Mesothelial cell of epicardium (in vitro differentiated cells): ENCODE data around the gene TRIM40. TPM values are rescaled to one million over a fixed set of nuclear protein-coding genes. Genes with fewer than 3 reads are reported as not detected.
"Not testable (repeated sequence)": the region's sequence is repeated elsewhere in the genome, so short reads cannot be mapped to it uniquely, and the experiment has no call there.

ENCODE experiments used
- DNase-seq, 2 experiments: peaks; one replicate each; pipeline ENCODE4 v3.0.0; 2021; ENCODE audit warnings: low spot score in 2 of 2; ENCODE audit not compliant: unreplicated experiment in 2 of 2
- H3K27ac Mint-ChIP-seq: 2 replicates; pipeline ENCODE4 v1.8.0; 2021; ENCODE audit warnings: mixed read lengths
- H3K27me3 Mint-ChIP-seq: 2 replicates; pipeline ENCODE4 v1.8.0; 2021; ENCODE audit warnings: low read depth, mixed read lengths
- H3K36me3 Mint-ChIP-seq: 2 replicates; pipeline ENCODE4 v1.8.0; 2021; ENCODE audit warnings: mixed read lengths
- H3K4me1 Mint-ChIP-seq: 2 replicates; pipeline ENCODE4 v1.8.0; 2021; ENCODE audit warnings: mixed read lengths
- H3K4me3 Mint-ChIP-seq: 2 replicates; pipeline ENCODE4 v1.8.0; 2021; ENCODE audit warnings: mild to moderate bottlenecking, moderate library complexity, mixed read lengths
- H3K9me3 Mint-ChIP-seq: 2 replicates; pipeline ENCODE4 v1.8.0; 2021; ENCODE audit warnings: mixed read lengths
- CTCF ChIP-seq: fragments of 200-600 bp; sonication (generic); IDR thresholded peaks from one replicate; pipeline ENCODE4 v1.5.0; 2021; ENCODE audit warnings: antibody characterized with exemption; ENCODE audit not compliant: unreplicated experiment
- total RNA-seq: library from RNA; stranded (reverse); gene quantifications from 3 replicates; pipeline ENCODE4 v1.2.1, GENCODE V29; 2021

Gene TRIM40
- total RNA-seq, 1 donor from 2014 or later = not detected

GRCh38 chr6:30162265-30163089 is 26.5 kb downstream of the TRIM40 start:
- H3K4me3 Mint-ChIP-seq = no peak overlapping the region

GRCh38 chr6:30163090-30163917 is 27.4 kb downstream of the TRIM40 start, which contains the start of gene TRIM15:
TSS of gene TRIM15 (plus strand) at chr6:30163546. CDS start at chr6:30163685, 139 bp downstream.
- no peak within 1 kb of the TSS for H3K4me3 Mint-ChIP-seq
- no peak for TF ChIP-seq CTCF
- H3K36me3 Mint-ChIP-seq = no peaks in the 10 kb centered on the region
- no peaks in the 10 kb centered on the region for H3K9me3 Mint-ChIP-seq
- DNase-seq = no peak
- H3K27me3 Mint-ChIP-seq = peaks cover 78% of the 10 kb centered on the region
- no peaks in the 10 kb centered on the region for H3K4me1 Mint-ChIP-seq
- no peak within 1 kb of the TSS for H3K27ac Mint-ChIP-seq

More at GRCh38 chr6:30162265-30163089, 26.5 kb downstream of the TRIM40 start:
- H3K27me3 Mint-ChIP-seq = peaks cover 76% of the 10 kb centered on the region
- H3K9me3 Mint-ChIP-seq = no peaks in the 10 kb centered on the region
- no peaks in the 10 kb centered on the region for H3K36me3 Mint-ChIP-seq
- TF ChIP-seq CTCF = no peak
- no peak overlapping the region for H3K27ac Mint-ChIP-seq
- DNase-seq = no peak
- H3K4me1 Mint-ChIP-seq = no peaks in the 10 kb centered on the region

- Mint-ChIP-seq H3K4me1 (no peaks in the 10 kb centered on the region), H3K36me3 (no peaks in the 10 kb centered on the region), H3K27me3 (peaks cover 78% of the 10 kb centered on the region), H3K9me3 (no peaks in the 10 kb centered on the region), H3K4me3 (no peak overlapping the region), H3K27ac (no peak overlapping the region)
- no peak for TF ChIP-seq CTCF
- DNase-seq = no peak
Measured at GRCh38 chr6:30163918-30164654, 28.1 kb downstream of the TRIM40 start.

GRCh38 chr6:30164714-30165113 is 28.8 kb downstream of the TRIM40 start:
- Mint-ChIP-seq H3K27me3 (peaks cover 78% of the 10 kb centered on the region), H3K36me3 (no peaks in the 10 kb centered on the region), H3K27ac (no peak overlapping the region), H3K4me1 (no peaks in the 10 kb centered on the region), H3K4me3 (no peak overlapping the region), H3K9me3 (no peaks in the 10 kb centered on the region)
- DNase-seq = no peak
- TF ChIP-seq CTCF = no peak

GRCh38 chr6:30165238-30165637 is 29.3 kb downstream of the TRIM40 start:
- not testable (repeated sequence) for H3K4me1 Mint-ChIP-seq, H3K36me3 Mint-ChIP-seq, DNase-seq, H3K4me3 Mint-ChIP-seq, H3K27ac Mint-ChIP-seq, H3K9me3 Mint-ChIP-seq
- H3K27me3 Mint-ChIP-seq = peaks cover 78% of the 10 kb centered on the region
